SIG-M5 treated with dmso at 0.1 percent for 504 hours (cell line): ENCODE data around the gene ZNF613.
"Not testable (repeated sequence)": the region's sequence is repeated elsewhere in the genome, so short reads cannot be mapped to it uniquely, and the experiment has no call there.

ENCODE experiments used
- DNase-seq: peaks from one replicate; lab custom pipeline; 2025; ENCODE audit not compliant: unreplicated experiment; lab: John Stamatoyannopoulos, UW

ZNF613 gene

DNA sequence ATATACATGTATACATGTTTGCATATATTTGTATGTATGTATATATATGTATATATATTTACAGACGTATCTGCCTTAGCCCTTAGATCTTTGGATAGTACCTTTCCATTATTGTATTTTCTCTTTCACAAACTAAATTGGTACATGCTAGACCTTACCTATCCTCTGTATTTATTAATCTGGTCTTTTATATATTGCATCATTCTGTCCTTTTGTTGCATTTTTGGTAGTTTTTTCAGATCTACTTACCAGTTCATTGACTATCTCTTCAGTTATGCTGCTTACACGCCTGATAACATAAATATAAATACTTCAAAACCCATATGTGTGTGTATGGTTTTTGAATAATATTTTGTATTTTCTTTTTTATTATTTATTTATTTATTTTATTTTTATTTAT is 11.7 kb downstream of the ZNF613 start:
- no peak for DNase-seq

DNA sequence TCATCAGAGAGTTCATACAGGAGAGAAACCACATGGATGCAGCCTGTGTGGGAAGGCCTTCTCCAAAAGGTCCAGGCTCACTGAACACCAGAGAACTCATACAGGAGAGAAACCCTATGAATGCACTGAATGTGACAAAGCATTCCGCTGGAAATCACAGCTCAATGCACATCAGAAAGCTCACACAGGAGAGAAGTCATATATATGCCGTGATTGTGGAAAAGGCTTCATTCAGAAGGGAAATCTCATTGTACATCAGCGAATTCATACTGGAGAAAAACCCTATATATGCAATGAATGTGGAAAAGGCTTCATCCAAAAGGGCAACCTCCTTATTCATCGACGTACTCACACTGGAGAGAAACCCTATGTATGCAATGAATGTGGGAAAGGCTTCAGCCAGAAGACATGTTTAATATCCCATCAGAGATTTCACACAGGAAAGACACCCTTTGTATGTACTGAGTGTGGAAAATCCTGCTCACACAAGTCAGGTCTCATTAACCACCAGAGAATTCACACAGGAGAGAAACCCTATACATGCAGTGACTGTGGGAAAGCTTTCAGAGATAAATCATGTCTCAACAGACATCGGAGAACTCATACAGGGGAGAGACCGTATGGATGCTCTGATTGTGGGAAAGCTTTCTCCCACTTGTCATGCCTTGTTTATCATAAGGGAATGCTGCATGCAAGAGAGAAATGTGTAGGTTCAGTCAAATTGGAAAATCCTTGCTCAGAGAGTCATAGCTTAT is 17.7 kb downstream of the ZNF613 start:
- DNase-seq: no peak

- no peak for DNase-seq
Measured at GRCh38 chr19:51946602-51947001, 19.3 kb downstream of the ZNF613 start.

DNA sequence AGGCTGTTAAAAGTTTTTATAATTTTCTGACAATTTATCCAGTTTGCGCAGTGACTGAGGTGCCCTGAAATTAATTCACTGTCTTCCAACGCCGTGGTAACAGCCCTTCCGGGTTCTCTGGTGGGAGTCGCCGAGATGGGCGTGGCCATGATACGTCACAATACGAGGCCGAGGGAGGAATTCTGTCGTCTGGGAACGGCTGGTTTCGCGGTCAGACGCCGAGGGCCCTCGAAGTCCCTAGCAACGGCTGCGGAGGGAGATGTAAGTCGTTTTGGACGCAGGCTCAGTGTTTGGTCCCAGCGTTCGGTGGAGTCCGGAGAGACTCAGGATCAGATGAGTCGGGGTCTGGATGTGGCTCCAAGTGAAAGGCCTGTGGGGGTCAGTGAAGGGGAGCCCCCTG is 21.7 kb downstream of the ZNF613 start:
- DNase-seq: no peak

- not testable (repeated sequence) for DNase-seq
Measured at GRCh38 chr19:51957846-51958245, 30.6 kb downstream of the ZNF613 start.

DNA sequence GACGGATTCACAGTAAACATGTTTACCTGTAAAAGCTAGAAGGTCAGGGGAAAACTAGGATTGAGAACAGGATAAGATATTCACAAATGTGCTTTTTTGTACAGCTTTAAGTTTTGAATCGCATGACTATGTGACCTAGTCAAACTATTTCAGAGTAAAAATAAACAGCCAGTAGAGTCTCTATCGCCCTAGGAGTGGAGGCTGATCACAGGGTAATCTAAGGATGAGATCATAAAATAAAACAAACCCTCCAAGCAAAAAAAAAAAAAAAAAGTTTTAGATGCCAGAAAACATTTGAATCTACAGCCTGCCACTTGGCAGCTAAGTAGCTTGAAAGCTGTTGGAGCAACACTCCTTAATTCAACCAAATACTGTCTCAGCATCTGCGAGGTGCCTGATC is 32.5 kb downstream of the ZNF613 start:
- no peak for DNase-seq

DNA sequence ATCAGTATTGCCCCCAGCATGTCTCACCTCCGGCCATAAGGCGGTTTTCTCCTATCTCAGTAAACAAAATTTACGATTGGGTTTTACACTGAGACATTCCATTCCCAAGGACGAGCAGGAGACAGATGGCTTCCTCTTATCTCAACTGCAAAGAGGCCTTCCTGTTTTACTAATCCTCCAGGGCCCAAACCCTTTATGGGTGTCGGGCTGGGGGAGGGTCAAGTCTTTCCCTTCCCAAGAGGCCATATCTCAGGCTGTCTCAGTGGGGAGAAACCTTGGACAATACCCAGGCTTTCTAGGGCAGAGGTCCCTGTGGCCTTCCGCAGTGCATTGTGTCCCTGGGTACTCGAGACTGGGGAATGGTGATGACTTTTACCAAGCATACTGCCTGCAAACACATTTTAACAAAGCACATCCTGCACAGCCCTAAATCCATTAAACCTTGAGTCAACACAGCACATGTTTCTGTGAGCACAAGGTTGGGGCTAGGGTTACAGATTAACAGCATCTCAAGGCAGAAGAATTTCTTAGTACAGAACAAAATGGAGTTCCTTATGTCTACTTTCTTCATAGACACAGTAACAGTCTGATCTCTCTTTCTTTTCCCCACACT is 33.5 kb downstream of the ZNF613 start:
- DNase-seq: not testable (repeated sequence)

- DNase-seq: no peak
Measured at GRCh38 chr19:51965583-51965982, 38.3 kb downstream of the ZNF613 start.

DNA sequence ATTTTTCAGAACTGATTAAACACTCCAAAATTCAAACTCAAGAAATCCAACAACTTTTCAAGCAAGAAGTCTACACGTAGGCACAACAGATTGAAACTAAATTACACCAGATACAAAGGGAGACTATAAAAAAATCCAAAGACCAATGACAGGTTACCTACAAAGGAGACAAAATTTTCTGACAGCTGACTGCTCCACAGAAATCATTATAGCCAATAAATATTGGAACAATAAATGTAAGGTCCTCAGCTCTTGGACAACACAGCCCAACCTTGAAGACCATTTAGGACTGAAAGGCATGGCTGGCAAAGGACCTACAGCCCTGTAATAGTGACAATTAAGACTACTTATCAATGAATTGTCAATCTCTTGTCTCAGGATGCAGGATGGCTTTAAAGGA is 43.4 kb downstream of the ZNF613 start:
- no peak for DNase-seq

DNA sequence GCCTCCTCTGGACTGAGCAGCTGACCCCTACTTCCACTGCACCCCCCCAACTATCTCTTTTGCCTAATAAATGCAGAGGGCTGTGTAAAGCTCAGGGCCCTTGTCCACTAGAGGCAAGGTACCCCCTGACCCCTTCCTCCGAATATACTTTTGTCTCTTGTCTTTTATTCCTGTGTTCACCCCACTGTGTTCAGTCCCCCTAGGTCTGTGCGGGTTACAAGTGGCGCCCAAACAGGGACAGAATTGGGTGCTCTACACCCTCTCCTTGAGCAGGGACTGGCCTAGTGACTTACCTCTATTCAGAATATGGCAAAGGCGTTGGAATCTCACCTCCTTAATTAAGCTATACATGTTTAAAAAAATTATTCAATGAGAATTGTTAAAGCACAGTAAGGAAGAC is 44.4 kb downstream of the ZNF613 start:
- no peak for DNase-seq

- not testable (repeated sequence) for DNase-seq
Measured at GRCh38 chr19:51975787-51976186, 48.5 kb downstream of the ZNF613 start.

DNA sequence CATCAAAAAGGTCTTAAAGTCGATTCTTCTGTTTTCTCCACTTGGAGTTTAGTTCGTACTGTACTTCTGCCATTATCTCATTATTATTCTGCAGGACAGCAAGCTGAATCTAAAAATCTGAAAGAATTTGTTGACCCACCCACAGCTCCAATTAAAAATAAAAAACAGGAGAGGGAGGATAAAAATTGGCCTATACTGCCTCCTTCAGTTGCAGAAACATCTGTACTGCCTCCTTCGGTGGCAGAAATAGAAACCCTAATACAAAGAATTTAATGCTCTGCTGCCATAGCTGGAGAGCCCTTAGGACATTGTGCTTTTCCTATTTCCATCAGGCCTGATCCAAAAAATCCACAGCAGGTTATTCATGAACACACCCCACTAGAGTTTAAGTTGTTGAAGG is 49.6 kb downstream of the ZNF613 start:
- no peak for DNase-seq

DNA sequence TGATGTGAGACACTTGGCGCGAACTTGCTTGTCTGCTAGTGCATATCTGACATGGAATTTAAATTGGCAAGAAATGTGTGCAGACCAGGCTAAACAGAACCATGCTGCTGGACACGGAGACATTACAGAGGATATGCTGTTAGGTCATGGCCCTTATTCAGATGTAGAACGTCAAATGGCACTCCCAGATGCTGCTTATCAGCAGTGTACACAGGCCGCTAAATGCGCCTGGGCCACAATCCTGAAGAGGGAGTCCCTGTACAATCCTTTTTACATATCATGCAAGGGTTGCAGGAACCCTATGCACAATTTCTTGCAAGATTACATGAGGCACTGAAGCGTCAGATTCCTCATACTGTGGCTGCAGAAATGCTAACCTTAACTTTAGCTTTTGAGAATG is 50.1 kb downstream of the ZNF613 start:
- DNase-seq: no peak

- DNase-seq: no peak
Measured at GRCh38 chr19:51978882-51979281, 51.6 kb downstream of the ZNF613 start.

- DNase-seq: no peak
Measured at GRCh38 chr19:51980116-51980736, 53.0 kb downstream of the ZNF613 start.

DNA sequence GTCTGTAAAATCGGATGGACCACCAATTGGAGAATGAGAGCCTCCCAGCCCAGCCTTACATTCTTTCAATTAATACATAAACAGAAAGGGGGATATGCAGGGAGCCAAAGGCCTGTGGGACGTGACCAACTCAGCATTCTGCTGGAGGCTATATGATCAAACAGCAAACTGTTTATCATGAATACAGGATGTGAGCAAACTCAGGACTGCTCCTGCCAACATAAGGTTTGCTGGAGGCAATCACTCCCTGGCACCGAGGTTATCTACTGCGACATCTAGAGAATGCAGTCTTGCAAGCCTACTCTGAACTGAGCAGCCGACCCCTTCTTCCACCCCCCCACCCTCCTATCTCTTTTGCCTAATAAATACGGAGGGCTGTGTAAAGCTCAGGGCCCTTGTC is 53.7 kb downstream of the ZNF613 start:
- DNase-seq: not testable (repeated sequence)

- no peak for DNase-seq
Measured at GRCh38 chr19:51983361-51983760, 56.1 kb downstream of the ZNF613 start.

DNA sequence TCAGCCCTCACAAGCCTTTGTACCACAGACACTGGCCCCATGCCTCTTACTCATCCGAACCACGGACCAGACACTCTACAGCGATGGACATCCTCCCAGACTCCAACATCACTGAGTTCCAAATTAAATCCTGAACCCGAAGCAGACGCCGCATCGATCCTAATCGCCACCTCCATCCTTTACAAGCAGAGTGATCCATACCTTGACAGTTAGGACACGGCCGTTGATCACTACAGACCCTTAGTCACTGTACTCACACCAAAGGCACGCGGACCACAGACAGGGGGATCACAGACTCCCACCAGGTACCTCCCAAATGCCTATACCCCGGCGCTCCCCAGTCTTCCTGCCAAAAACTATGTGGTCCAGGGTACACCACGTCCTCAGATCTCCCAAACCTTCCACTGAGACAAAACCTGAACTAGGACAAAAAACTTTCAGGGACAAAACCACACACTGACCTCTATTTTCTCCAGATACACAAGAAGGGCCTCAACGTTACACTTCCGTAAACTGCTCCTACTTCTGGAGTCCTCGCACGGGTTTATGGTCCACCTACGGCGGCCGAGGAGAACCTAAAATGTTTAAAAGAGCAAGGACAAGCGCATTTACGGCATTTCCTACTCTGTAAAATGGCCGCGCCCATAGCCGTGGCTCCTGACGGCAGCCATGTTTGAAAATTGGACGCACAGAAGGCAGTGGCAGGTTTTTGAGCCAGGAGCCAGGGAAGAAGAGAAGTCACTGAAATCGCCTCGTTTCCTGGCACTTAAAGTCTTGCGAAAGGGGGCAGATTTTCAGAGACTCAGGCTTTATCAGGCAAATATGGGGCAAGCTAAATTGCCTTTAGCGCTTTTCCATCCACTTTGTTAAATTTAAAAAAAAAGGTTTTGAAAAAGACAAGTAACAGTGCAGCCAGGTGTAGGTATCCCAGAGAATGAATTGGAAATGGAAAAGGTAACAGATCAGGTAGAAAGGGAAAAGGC is 59.3 kb downstream of the ZNF613 start, which contains the start of gene ZNF350:
Gene ZNF350, minus strand, starts transcription at position 532 of the 983 bp plus-strand sequence. CDS start 12,480 bp downstream, outside the sequence.
- peak; percentile 87 for DNase-seq

- no peak for DNase-seq
Measured at GRCh38 chr19:51993422-51993821, 66.2 kb downstream of the ZNF613 start.

DNA sequence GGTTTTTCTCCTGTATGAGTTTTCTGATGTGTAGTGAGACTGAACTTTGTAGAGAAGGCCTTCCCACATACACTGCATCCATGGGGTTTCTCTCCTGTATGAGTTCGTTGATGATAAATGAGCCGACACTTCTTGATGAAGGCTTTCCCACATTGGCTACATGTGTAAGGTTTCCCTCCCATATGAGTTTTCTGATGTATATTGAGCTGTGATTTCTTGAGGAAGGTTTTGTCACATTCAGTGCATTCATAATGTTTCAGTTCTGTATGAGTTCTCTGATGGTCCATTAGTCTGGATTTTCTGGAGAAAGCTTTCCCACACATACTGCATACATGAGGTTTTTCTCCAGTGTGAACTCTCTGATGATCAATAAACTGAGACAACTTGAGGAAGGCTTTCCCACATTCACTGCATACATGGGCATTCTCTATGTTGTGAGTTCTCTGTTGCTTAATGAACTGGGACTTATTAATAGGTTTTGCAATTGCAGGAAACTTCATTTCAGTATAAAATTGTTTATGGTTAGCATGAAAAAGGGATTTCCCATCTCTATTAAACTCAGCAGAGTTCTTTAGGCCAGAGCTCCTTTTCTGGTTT is 66.9 kb downstream of the ZNF613 start:
- DNase-seq: no peak
